Measurements from ENCODE around the gene ABCC4. TPM values are rescaled to one million over a fixed set of nuclear protein-coding genes. Genes with fewer than 3 reads are reported as not detected.

ABCC4 gene
- polyA plus RNA-seq, 3 donors, result 1.0 to 2.4 (median 1.5) TPM

GRCh38 chr13:95264225-95264624, 37.0 kb downstream of the ABCC4 start:
- 82 to 91% (median 87%) methylated on average over 3 of the region's 3 CpGs for WGBS, 3 donors

GRCh38 chr13:95262837-95263384, 38.3 kb downstream of the ABCC4 start:
- H3K27ac ChIP-seq (ENCODE audit: low read depth, low read length), result no peak overlapping the region
- 93 to 96% (median 95%) methylated on average over 9 of the region's 9 CpGs for WGBS, 3 donors

More at GRCh38 chr13:95264225-95264624, 37.0 kb downstream of the ABCC4 start:
- H3K27ac ChIP-seq (ENCODE audit: low read depth, low read length), result no peak overlapping the region

DNA sequence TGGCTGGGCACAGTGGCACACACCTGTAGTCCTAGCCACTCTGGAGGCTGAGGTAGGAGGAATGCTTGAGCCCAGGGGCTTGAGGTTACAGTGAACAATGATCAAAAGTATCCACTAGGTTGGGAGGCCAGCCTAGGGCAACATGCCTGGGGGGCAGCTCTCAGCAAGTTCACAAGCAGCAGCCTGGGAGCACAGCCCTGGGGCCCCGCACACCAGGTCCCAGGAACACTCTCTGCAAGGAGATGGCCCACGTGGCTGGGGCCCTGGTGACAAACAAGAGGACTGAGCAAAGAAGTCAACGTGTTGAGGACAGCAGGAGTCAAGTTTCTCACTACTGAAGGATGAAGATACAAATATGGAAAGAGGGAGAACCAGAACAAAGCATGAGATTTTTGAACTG, 39.3 kb downstream of the ABCC4 start:
- WGBS, 3 donors, result 75 to 83% (median 81%) methylated on average over 3 of the region's 3 CpGs

GRCh38 chr13:95260031-95260525, 41.2 kb downstream of the ABCC4 start:
- 92 to 96% (median 93%) methylated on average over 7 of the region's 7 CpGs for WGBS, 3 donors
- no peak overlapping the region for H3K27ac ChIP-seq (ENCODE audit: low read depth, low read length)

More for the DNA sequence above, 39.3 kb downstream of the ABCC4 start:
- H3K27ac ChIP-seq (ENCODE audit: low read depth, low read length), result no peak overlapping the region

- 73 to 91% (median 89%) methylated on average over 9 of the region's 9 CpGs for WGBS, 3 donors
- no peak overlapping the region for H3K27ac ChIP-seq (ENCODE audit: low read depth, low read length)
Measured at GRCh38 chr13:95258619-95259194, 42.5 kb downstream of the ABCC4 start.

DNA sequence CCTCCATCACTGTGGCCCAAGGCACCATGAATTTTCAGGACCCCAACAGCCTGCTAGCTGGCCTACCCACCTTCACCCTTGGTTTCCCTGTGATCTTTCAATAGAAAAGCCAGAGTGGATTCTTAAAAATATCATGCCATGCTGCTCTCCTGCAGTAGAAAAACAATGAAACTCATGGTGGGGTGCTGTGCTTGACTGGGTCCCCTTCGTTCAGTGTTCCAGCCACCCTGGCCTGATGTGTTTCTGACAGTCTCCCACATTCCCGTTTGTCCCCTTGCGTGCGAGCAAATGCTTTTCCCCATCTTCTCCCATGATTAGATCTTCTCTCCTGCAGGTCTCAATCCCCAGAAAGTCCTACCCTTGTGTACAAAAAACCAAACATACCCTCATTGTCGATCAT, 43.2 kb downstream of the ABCC4 start:
- no peak overlapping the region for H3K27ac ChIP-seq (ENCODE audit: low read depth, low read length)
- WGBS, 3 donors, result 89 to 96% (median 95%) methylated on average over 5 of the region's 5 CpGs

DNA sequence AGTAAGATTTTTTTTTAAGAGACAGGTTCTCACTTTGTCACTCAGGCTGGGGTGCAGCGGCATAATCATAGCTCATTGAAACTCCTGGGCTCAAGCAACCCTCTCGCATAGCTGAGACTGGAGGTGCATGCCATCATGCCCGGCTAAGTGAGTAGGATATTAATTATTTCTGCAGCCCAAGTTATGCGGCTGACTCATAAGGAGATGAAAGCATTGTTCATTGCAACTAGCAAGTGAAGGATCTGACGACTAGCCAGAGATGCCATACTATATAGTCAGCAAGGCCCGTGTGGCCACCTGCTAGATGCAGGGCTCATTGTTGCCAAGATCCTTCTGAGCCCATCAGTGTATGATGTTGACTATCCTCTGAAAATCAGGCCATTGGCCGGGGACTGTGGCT, 45.2 kb downstream of the ABCC4 start:
- 84 to 95% (median 85%) methylated on average over 7 of the region's 7 CpGs for WGBS, 3 donors

GRCh38 chr13:95255072-95255732, 46.0 kb downstream of the ABCC4 start:
- 95 to 97% (median 95%) methylated on average over 13 of the region's 13 CpGs for WGBS, 3 donors
- no peak overlapping the region for H3K27ac ChIP-seq (ENCODE audit: low read depth, low read length)

More for the DNA sequence above, 45.2 kb downstream of the ABCC4 start:
- no peak overlapping the region for H3K27ac ChIP-seq (ENCODE audit: low read depth, low read length)

GRCh38 chr13:95254339-95254738, 46.9 kb downstream of the ABCC4 start:
- WGBS, 3 donors, result 38 to 91% (median 84%) methylated on average over 1 of the region's 1 CpG
- H3K27ac ChIP-seq (ENCODE audit: low read depth, low read length), result no peak overlapping the region

GRCh38 chr13:95253033-95253432, 48.2 kb downstream of the ABCC4 start:
- WGBS, 3 donors, result 94 to 96% (median 95%) methylated on average over 6 of the region's 6 CpGs
- no peak overlapping the region for H3K27ac ChIP-seq (ENCODE audit: low read depth, low read length)

DNA sequence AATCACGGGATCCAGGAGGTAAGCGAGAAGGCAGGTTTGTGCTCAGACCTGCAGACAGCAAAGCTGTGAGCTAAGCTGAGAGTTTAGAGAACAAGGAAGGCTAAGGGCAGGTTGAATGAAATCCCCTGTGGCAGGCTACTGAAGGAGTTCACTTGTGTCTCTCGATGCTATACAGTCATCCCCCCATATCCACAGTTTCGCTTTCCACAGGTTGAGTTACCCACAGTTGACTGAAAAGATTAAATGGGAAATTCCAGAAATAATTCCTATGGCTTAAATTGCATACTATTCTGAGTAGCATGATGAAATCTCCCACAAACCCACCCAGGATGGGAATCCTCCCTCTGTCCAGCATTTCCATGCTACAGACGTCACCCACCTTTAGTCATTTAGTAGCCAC, 49.6 kb downstream of the ABCC4 start:
- 87 to 93% (median 91%) methylated on average over 5 of the region's 5 CpGs for WGBS, 3 donors
- H3K27ac ChIP-seq (ENCODE audit: low read depth, low read length), result no peak overlapping the region

GRCh38 chr13:95250961-95251360, 50.3 kb downstream of the ABCC4 start:
- WGBS, 3 donors, result 94 to 100% (median 100%) methylated on average over 1 of the region's 1 CpG
- H3K27ac ChIP-seq (ENCODE audit: low read depth, low read length), result no peak overlapping the region

GRCh38 chr13:95248953-95249352, 52.3 kb downstream of the ABCC4 start:
- H3K27ac ChIP-seq (ENCODE audit: low read depth, low read length), result no peak overlapping the region
- WGBS, 3 donors, result 92 to 98% (median 97%) methylated on average over 2 of the region's 2 CpGs

DNA sequence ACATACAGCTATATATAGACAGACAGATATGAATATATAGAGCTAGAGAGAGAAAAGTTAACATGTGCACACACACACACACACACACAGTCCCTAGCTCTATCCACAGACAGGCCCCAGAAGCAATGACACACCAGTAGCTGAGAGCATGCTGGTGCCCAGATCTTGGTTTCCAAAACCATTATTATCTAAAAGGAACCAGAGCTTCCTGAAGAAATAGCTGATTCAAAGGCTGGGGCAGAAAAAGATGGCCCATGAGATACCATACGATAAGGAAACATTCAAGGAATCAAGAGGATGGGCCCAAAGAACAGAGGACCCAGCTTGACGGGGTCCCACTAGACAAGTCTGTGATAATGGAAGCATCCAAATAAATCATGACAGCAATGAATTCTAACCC, 53.4 kb downstream of the ABCC4 start:
- H3K27ac ChIP-seq (ENCODE audit: low read depth, low read length), result no peak overlapping the region
- 57 to 79% (median 68%) methylated on average over 2 of the region's 2 CpGs for WGBS, 3 donors

- H3K27ac ChIP-seq (ENCODE audit: low read depth, low read length), result no peak overlapping the region
- 62 to 88% (median 64%) methylated on average over 4 of the region's 4 CpGs for WGBS, 3 donors
Measured at GRCh38 chr13:95247171-95247570, 54.1 kb downstream of the ABCC4 start.

GRCh38 chr13:95246292-95247082, 54.8 kb downstream of the ABCC4 start:
- WGBS, 3 donors, result 61 to 71% (median 67%) methylated on average over 10 of the region's 10 CpGs
- no peak overlapping the region for H3K27ac ChIP-seq (ENCODE audit: low read depth, low read length)

- H3K27ac ChIP-seq (ENCODE audit: low read depth, low read length), result no peak overlapping the region
- WGBS, 3 donors, result 72 to 95% (median 77%) methylated on average over 2 of the region's 2 CpGs
Measured at GRCh38 chr13:95245071-95245470, 56.2 kb downstream of the ABCC4 start.

GRCh38 chr13:95243207-95243606, 58.0 kb downstream of the ABCC4 start:
- 51 to 75% (median 67%) methylated on average over 7 of the region's 7 CpGs for WGBS, 3 donors
- H3K27ac ChIP-seq (ENCODE audit: low read depth, low read length), result no peak overlapping the region

DNA sequence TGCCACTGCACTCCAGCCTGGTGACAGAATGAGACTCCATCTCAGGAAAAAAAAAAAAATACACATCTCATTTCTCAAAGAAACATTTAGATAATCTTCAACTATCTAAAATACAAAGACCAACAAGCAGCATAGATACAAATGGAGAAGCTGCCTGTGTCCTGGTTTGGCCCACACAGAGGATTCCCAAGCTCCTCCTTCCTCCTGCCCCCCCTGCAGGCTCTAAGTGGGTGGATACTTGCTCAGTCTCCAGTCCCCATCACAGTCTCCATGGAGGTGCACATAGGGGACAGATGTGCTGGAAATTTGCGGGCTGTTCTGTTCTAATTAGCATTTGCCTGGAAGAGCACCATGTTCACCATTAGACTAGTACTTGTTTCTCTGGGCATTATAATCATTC, 59.9 kb downstream of the ABCC4 start:
- WGBS, 3 donors, result 55 to 98% (median 96%) methylated on average over 1 of the region's 1 CpG
- no peak overlapping the region for H3K27ac ChIP-seq (ENCODE audit: low read depth, low read length)

All from adipose tissue (tissue), 3 donors.